H1 (cell line): ENCODE measurements around the gene ZNF23. TPM values are rescaled to one million over a fixed set of nuclear protein-coding genes. Genes with fewer than 3 reads are reported as not detected.
"Not testable (repeated sequence)": the region's sequence is repeated elsewhere in the genome, so short reads cannot be mapped to it uniquely, and the experiment has no call there.

Source experiments
- CTCF ChIA-PET: fragments of 300-600 bp; sonication (Branson Sonifier 250); formaldehyde crosslinking; loops from one replicate; lab custom pipeline; 2021; ENCODE audit not compliant: partially characterized antibody; lab: Charles Lee
- POLR2A ChIA-PET: fragments of 300-600 bp; sonication (Branson Sonifier 250); formaldehyde crosslinking; loops from one replicate; lab custom pipeline; 2021; ENCODE audit warnings: inconsistent platforms; ENCODE audit not compliant: partially characterized antibody; lab: Charles Lee
- DNase-seq, 2 experiments: peaks; one replicate each; pipeline versions ENCODE4 v3.0.0 to v3.0.0-alpha.2; 2010 to 2022; ENCODE audit warnings: low spot score in 2 of 2, low read depth in 1 of 2, mixed read lengths in 1 of 2
- FAIRE-seq: peaks from 2 replicates; lab custom pipeline; 2011; peaks lifted over from hg19 to GRCh38; lab: Jason Lieb, UNC
- H2AFZ ChIP-seq: 2 replicates; pipeline ENCODE4 v1.8.1; 2012; ENCODE audit warnings: low read length, inconsistent platforms
- H2AK5ac ChIP-seq: 2 replicates; pipeline ENCODE4 v1.6.1; 2013; ENCODE audit warnings: low read depth, low read length
- H2BK120ac ChIP-seq: replicated peaks from 2 replicates; pipeline ENCODE3; 2013; ENCODE audit warnings: low read depth, low read length, inconsistent platforms
- H2BK12ac ChIP-seq: 2 replicates; pipeline ENCODE4 v1.6.1; 2013; ENCODE audit warnings: low read depth, low read length
- H2BK15ac ChIP-seq: 2 replicates; pipeline ENCODE4 v1.6.1; 2013; ENCODE audit warnings: low read length
- H2BK20ac ChIP-seq: 2 replicates; pipeline ENCODE4 v1.6.1; 2013; ENCODE audit warnings: low read length
- H2BK5ac ChIP-seq: 2 replicates; pipeline ENCODE4 v1.6.1; 2013; ENCODE audit warnings: low read depth, low read length
- H3K14ac ChIP-seq: 2 replicates; pipeline ENCODE4 v1.6.1; 2013; ENCODE audit warnings: inconsistent platforms; ENCODE audit not compliant: insufficient read length
- H3K18ac ChIP-seq: 2 replicates; pipeline ENCODE4 v1.6.1; 2013; ENCODE audit warnings: low read length; ENCODE audit errors: extremely low read depth
- H3K23ac ChIP-seq: 2 replicates; pipeline ENCODE4 v1.6.1; 2013; ENCODE audit warnings: inconsistent platforms; ENCODE audit not compliant: insufficient read length
- H3K23me2 ChIP-seq: 2 replicates; pipeline ENCODE4 v1.6.1; 2013; ENCODE audit warnings: low read depth, low read length
- H3K27ac ChIP-seq: 2 replicates; pipeline ENCODE4 v1.6.1; 2011; ENCODE audit warnings: low read depth, low read length, inconsistent platforms
- H3K27me3 ChIP-seq, 4 experiments: replicated peaks in 1 of 4; 1 replicate in 1 of 4; 2 replicates in 3 of 4; pipeline versions ENCODE4 v1.6.1 to v1.8.1; 2011 to 2013; ENCODE audit warnings: low read length in 3 of 4, mild to moderate bottlenecking in 3 of 4, inconsistent platforms in 2 of 4, mixed read lengths in 2 of 4, moderate library complexity in 1 of 4; ENCODE audit not compliant: control insufficient read depth in 3 of 4, insufficient read depth in 3 of 4; ENCODE audit errors: extremely low read depth in 1 of 4
- H3K36me3 ChIP-seq, 4 experiments: 2 replicates each; pipeline versions ENCODE4 v1.6.1 to v1.8.1; 2011 to 2013; ENCODE audit warnings: mild to moderate bottlenecking in 4 of 4, low read length in 3 of 4, moderate library complexity in 2 of 4, control low read depth in 1 of 4, inconsistent platforms in 1 of 4; ENCODE audit not compliant: insufficient read depth in 4 of 4, control insufficient read depth in 2 of 4
- H3K4ac ChIP-seq: replicated peaks from 2 replicates; pipeline ENCODE3; 2013; ENCODE audit warnings: low read length, low read depth, mixed read lengths, inconsistent platforms; ENCODE audit not compliant: insufficient read length
- H3K4me1 ChIP-seq, 4 experiments: replicated peaks in 1 of 4; 1 replicate in 1 of 4; 2 replicates in 3 of 4; pipeline versions ENCODE4 v1.6.1 to v1.8.1; 2011 to 2013; ENCODE audit warnings: low read length in 3 of 4, inconsistent platforms in 2 of 4, mixed read lengths in 1 of 4; ENCODE audit not compliant: insufficient read depth in 4 of 4, control insufficient read depth in 3 of 4
- H3K4me2 ChIP-seq, 2 experiments: 2 replicates each; pipeline versions ENCODE4 v1.6.1 to v1.8.1; 2011 to 2013; ENCODE audit warnings: low read depth in 2 of 2, low read length in 2 of 2, control low read depth in 1 of 2, inconsistent platforms in 1 of 2, mild to moderate bottlenecking in 1 of 2; ENCODE audit not compliant: insufficient read depth in 1 of 2
- H3K4me3 ChIP-seq, 4 experiments: fragments of 200-600, 300-600 bp in 1 of 4; sonication (generic), shearing (Covaris generic), sonication (Bioruptor Twin) in 1 of 4; 2 replicates each; pipeline versions ENCODE4 v1.5.1 to v1.8.1; 2011 to 2016; ENCODE audit warnings: low read length in 4 of 4, low read depth in 3 of 4, control low read depth in 2 of 4, inconsistent platforms in 2 of 4, mild to moderate bottlenecking in 2 of 4, mixed read lengths in 1 of 4, moderate library complexity in 1 of 4; ENCODE audit not compliant: insufficient read depth in 2 of 4; ENCODE audit errors: extremely low read depth in 1 of 4
- H3K56ac ChIP-seq: replicated peaks from 2 replicates; pipeline ENCODE3; 2013; ENCODE audit warnings: low read depth, mild to moderate bottlenecking, mixed read lengths, low read length, inconsistent platforms; ENCODE audit not compliant: insufficient read length
- H3K79me1 ChIP-seq: 2 replicates; pipeline ENCODE4 v1.6.1; 2013; ENCODE audit warnings: low read depth, low read length, control low read depth
- H3K79me2 ChIP-seq, 2 experiments: 2 replicates each; pipeline versions ENCODE4 v1.6.1 to v1.8.1; 2012 to 2013; ENCODE audit warnings: low read length in 2 of 2, mild to moderate bottlenecking in 2 of 2, inconsistent platforms in 1 of 2; ENCODE audit not compliant: insufficient read depth in 2 of 2, control insufficient read depth in 1 of 2
- H3K9ac ChIP-seq, 4 experiments: replicated peaks in 1 of 4; 1 replicate in 1 of 4; 2 replicates in 3 of 4; pipeline versions ENCODE4 v1.6.1 to v1.8.1; 2011 to 2013; ENCODE audit warnings: low read depth in 3 of 4, low read length in 3 of 4, control low read depth in 2 of 4, mild to moderate bottlenecking in 2 of 4, moderate library complexity in 2 of 4, inconsistent platforms in 1 of 4; ENCODE audit errors: extremely low read depth in 1 of 4
- H3K9me3 ChIP-seq, 2 experiments: 2 replicates each; pipeline versions ENCODE4 v1.6.1 to v1.8.1; 2012 to 2013; ENCODE audit warnings: mild to moderate bottlenecking in 2 of 2, moderate library complexity in 2 of 2, control low read depth in 1 of 2, inconsistent platforms in 1 of 2, low read depth in 1 of 2, low read length in 1 of 2, mixed read lengths in 1 of 2; ENCODE audit not compliant: insufficient read depth in 2 of 2
- H4K20me1 ChIP-seq, 2 experiments: replicated peaks in 1 of 2; 2 replicates each; pipeline versions ENCODE3 to v1.8.1; 2011 to 2013; ENCODE audit warnings: inconsistent platforms in 2 of 2, low read length in 2 of 2, mild to moderate bottlenecking in 1 of 2; ENCODE audit not compliant: insufficient read depth in 2 of 2, control insufficient read depth in 1 of 2
- H4K5ac ChIP-seq: 2 replicates; pipeline ENCODE4 v1.6.1; 2013; ENCODE audit warnings: low read length, low read depth, mixed read lengths, inconsistent platforms; ENCODE audit not compliant: insufficient read length
- H4K8ac ChIP-seq: 2 replicates; pipeline ENCODE4 v1.8.0; 2013; ENCODE audit warnings: mild to moderate bottlenecking, moderate library complexity, low read length, inconsistent platforms; ENCODE audit not compliant: insufficient read depth; ENCODE audit errors: extremely low read depth
- H4K91ac ChIP-seq: replicated peaks from 2 replicates; pipeline ENCODE3; 2013; ENCODE audit warnings: low read length, mixed read lengths, inconsistent platforms; ENCODE audit not compliant: insufficient read length
- WGBS, 2 experiments: shearing (Covaris generic) in 1 of 2; methylation state at CpG; one replicate each; pipeline versions ENCODE4 v1.1.6 to v1.1.7; 2013 to 2015; ENCODE audit warnings: low lambda C conversion rate in 2 of 2, mixed read lengths in 2 of 2, inconsistent platforms in 1 of 2, low coverage in 1 of 2, missing lambda C conversion rate in 1 of 2; ENCODE audit not compliant: insufficient replicate concordance in 2 of 2, insufficient coverage in 1 of 2, insufficient read length in 1 of 2; ENCODE audit errors: extremely low coverage in 1 of 2, missing lambda C conversion rate in 1 of 2; 5-methylcytosine and 5-hydroxymethylcytosine counted together
- polyA plus RNA-seq, 7 experiments: library from polyadenylated mRNA; depleted of rRNA in 3 of 7; stranded (reverse) in 5 of 7; unstranded in 2 of 7; fragments of >200 nt in 5 of 7; fragments of 200-250 nt in 2 of 7; gene quantifications; 1 replicate in 5 of 7; 2 replicates in 1 of 7; 4 replicates in 1 of 7; pipeline versions ENCODE4 v1.2.1 to v1.2.3, GENCODE V29; 2011 to 2013; ENCODE audit warnings: missing spikeins in 2 of 7, mixed read lengths in 2 of 7
- total RNA-seq: library from RNA; stranded (reverse); fragmentation: NEBNext Ultra II Directional; extraction: Animal tissue kit (Norgen Biotek cat#: 25700); gene quantifications from 2 replicates; pipeline ENCODE4 v1.2.1, GENCODE V29; 2021

ZNF23 gene
- total and polyA plus RNA-seq, 2 of the 8 experiments (the other 6 are each of a cell fraction or from before 2014, with no cell fraction given) = 2.4 to 10.2 TPM

DNA sequence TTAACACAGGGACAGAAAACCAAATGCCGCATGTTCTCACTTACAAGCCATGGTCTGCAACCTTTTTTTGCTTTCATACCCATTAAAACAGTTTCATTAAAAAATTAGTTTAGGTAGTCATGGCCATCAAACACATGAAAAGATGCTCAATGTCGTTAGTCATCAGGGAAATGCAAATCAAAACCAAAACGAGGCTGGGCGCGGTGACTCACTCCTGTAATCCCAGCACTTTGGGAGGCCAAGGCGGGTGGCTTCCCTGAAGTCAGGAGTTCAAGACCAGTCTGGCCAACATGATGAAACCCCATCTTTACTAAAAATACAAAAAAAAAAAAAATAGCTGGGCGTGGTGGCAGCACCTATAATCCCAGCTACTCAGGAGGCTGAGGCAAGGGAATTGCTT is 42.0 kb upstream of the ZNF23 start:
- H2BK120ac ChIP-seq, H2AFZ ChIP-seq, H2AK5ac ChIP-seq, H3K27ac ChIP-seq, H2BK5ac ChIP-seq, H2BK12ac ChIP-seq, DNase-seq, H3K4me3 ChIP-seq, H3K4me1 ChIP-seq, H3K4ac ChIP-seq, H3K79me2 ChIP-seq, H3K36me3 ChIP-seq, POLR2A ChIA-PET, H4K5ac ChIP-seq, H3K27me3 ChIP-seq, H4K91ac ChIP-seq, H4K20me1 ChIP-seq, H3K14ac ChIP-seq, H3K9me3 ChIP-seq, H2BK20ac ChIP-seq, H3K56ac ChIP-seq, H3K9ac ChIP-seq, H4K8ac ChIP-seq, H3K79me1 ChIP-seq, H2BK15ac ChIP-seq, FAIRE-seq, H3K18ac ChIP-seq, H3K23me2 ChIP-seq, H3K4me2 ChIP-seq, H3K23ac ChIP-seq: not testable (repeated sequence)
- 96% methylated on average over 6 of the region's 7 CpGs; no CpG with 5 or more reads in 1 of the 2 experiments for WGBS, 2 experiments
- CTCF ChIA-PET = interaction anchor here (9.8 kb wide), 1 partner anchor 33 kb away, joined by 133 read pairs; no protein-coding TSS in a partner anchor
